Calu3 (cell line): ENCODE results near the gene HIC1. TPM values are rescaled to one million over a fixed set of nuclear protein-coding genes. Genes with fewer than 3 reads are reported as not detected.

Source experiments
- BruUV-seq: library from RNA; stranded (reverse); fragments of 400-500 nt; replicated peaks from 2 replicates; lab custom pipeline; 2021; lab: Mats Ljungman, UMichigan
- CTCF ChIA-PET: fragments of 300-600 bp; sonication (Branson Sonifier 250); formaldehyde crosslinking; loops from one replicate; lab custom pipeline; 2022; ENCODE audit warnings: antibody characterized with exemption; lab: Charles Lee
- DNase-seq: peaks from one replicate; pipeline ENCODE4 v3.0.0; 2022
- H3K27ac Mint-ChIP-seq: one replicate; pipeline ENCODE4 v1.8.0; 2022; ENCODE audit warnings: mixed read lengths; ENCODE audit not compliant: unreplicated experiment
- H3K27me3 Mint-ChIP-seq: one replicate; pipeline ENCODE4 v1.8.0; 2022; ENCODE audit warnings: mixed read lengths; ENCODE audit not compliant: unreplicated experiment
- H3K36me3 Mint-ChIP-seq: one replicate; pipeline ENCODE4 v1.8.0; 2022; ENCODE audit warnings: mild to moderate bottlenecking, moderate library complexity, mixed read lengths; ENCODE audit not compliant: insufficient read depth, unreplicated experiment
- H3K4me1 Mint-ChIP-seq: one replicate; pipeline ENCODE4 v1.8.0; 2022; ENCODE audit warnings: mild to moderate bottlenecking, low read depth, mixed read lengths; ENCODE audit not compliant: unreplicated experiment
- H3K4me3 Mint-ChIP-seq: one replicate; pipeline ENCODE4 v1.8.0; 2022; ENCODE audit warnings: mild to moderate bottlenecking, low read depth, moderate library complexity, mixed read lengths; ENCODE audit not compliant: unreplicated experiment
- H3K9me3 Mint-ChIP-seq: one replicate; pipeline ENCODE4 v1.8.0; 2022; ENCODE audit warnings: low read depth, mixed read lengths; ENCODE audit not compliant: unreplicated experiment
- intact Hi-C: fragments of 100-400 bp; cut with micrococcal nuclease; formaldehyde crosslinking; loops from one replicate; pipeline ENCODE4 v1.10.0; 2022; ENCODE audit not compliant: unreplicated experiment
- total RNA-seq: library from RNA; stranded (reverse); gene quantifications from 2 replicates; pipeline ENCODE4 v1.2.3, GENCODE V29; 2022
- TF ChIP-seq, protein P1 (sequence below): fragments of 200-600 bp; IDR thresholded peaks from one replicate; pipeline ENCODE4 v1.8.0; 2022; ENCODE audit warnings: antibody characterized with exemption; ENCODE audit not compliant: unreplicated experiment

HIC1 gene
- total RNA-seq, 1 experiment from 2014 or later = 1.2 TPM

- CTCF ChIA-PET = no interaction called here
- DNase-seq = no peak
- H3K4me3 Mint-ChIP-seq = no peak overlapping the region
- intact Hi-C loops = no loop called here
- no peaks in the 10 kb centered on the region for H3K27me3 Mint-ChIP-seq
- no peak overlapping the region for H3K27ac Mint-ChIP-seq
- no peaks in the 10 kb centered on the region for H3K4me1 Mint-ChIP-seq
- no TSS peak for BruUV-seq
- H3K9me3 Mint-ChIP-seq = no peaks in the 10 kb centered on the region
- peaks cover 5% of the 10 kb centered on the region for H3K36me3 Mint-ChIP-seq
- TF ChIP-seq, protein P1, sequence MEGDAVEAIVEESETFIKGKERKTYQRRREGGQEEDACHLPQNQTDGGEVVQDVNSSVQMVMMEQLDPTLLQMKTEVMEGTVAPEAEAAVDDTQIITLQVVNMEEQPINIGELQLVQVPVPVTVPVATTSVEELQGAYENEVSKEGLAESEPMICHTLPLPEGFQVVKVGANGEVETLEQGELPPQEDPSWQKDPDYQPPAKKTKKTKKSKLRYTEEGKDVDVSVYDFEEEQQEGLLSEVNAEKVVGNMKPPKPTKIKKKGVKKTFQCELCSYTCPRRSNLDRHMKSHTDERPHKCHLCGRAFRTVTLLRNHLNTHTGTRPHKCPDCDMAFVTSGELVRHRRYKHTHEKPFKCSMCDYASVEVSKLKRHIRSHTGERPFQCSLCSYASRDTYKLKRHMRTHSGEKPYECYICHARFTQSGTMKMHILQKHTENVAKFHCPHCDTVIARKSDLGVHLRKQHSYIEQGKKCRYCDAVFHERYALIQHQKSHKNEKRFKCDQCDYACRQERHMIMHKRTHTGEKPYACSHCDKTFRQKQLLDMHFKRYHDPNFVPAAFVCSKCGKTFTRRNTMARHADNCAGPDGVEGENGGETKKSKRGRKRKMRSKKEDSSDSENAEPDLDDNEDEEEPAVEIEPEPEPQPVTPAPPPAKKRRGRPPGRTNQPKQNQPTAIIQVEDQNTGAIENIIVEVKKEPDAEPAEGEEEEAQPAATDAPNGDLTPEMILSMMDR = no peak
These were observed 12.2 kb downstream of the HIC1 start for GRCh38 chr17:2067048-2067561.

- no peaks in the 10 kb centered on the region for H3K4me1 Mint-ChIP-seq
- no peaks in the 10 kb centered on the region for H3K9me3 Mint-ChIP-seq
- TF ChIP-seq, protein P1 = no peak
- H3K27me3 Mint-ChIP-seq = no peaks in the 10 kb centered on the region
- no peak for DNase-seq
- no peak overlapping the region for H3K4me3 Mint-ChIP-seq
- no peak overlapping the region for H3K27ac Mint-ChIP-seq
- CTCF ChIA-PET = interaction anchor here (0.9 kb wide), 1 partner anchor 9 kb away, joined by 3 read pairs; no protein-coding TSS in a partner anchor
- H3K36me3 Mint-ChIP-seq = peaks cover 9% of the 10 kb centered on the region
- intact Hi-C loops = no loop called here
- no TSS peak for BruUV-seq
These were observed 12.7 kb downstream of the HIC1 start for GRCh38 chr17:2067608-2068024.

DNA sequence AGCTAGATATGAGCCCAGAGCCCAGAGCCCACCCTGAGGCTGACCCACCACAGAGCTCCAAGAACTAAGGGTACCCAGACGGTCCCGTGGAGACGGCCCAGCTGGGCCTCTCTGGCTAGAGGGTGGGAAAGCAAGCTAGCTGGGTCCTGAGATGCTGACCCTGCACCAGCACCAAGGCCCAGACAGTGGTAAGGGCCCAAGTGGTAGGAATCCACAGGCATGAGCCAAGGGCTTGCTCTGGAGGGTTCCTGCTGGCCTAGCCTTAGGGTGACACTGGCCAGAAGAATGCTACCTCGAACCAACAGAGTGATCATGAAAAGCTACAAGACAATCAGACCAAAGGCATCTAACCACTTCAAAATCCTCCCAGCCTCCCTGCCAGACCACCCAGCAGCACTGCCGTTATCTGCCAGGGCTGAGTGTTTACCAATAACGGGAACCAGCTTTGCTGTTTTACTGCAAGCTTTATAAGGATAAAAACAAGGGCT, 13.2 kb downstream of the HIC1 start:
- TF ChIP-seq, protein P1 = no peak
- DNase-seq = no peak
- BruUV-seq = no TSS peak
- Mint-ChIP-seq H3K27ac (no peak overlapping the region), H3K9me3 (no peaks in the 10 kb centered on the region), H3K4me3 (no peak overlapping the region), H3K27me3 (no peaks in the 10 kb centered on the region), H3K36me3 (peaks cover 9% of the 10 kb centered on the region), H3K4me1 (no peaks in the 10 kb centered on the region)
- CTCF ChIA-PET = interaction anchor here (0.9 kb wide), 1 partner anchor 9 kb away, joined by 3 read pairs; no protein-coding TSS in a partner anchor
- intact Hi-C loops = no loop called here

- Mint-ChIP-seq H3K36me3 (peaks cover 9% of the 10 kb centered on the region), H3K9me3 (no peaks in the 10 kb centered on the region), H3K4me1 (no peaks in the 10 kb centered on the region), H3K27me3 (no peaks in the 10 kb centered on the region), H3K4me3 (no peak overlapping the region), H3K27ac (no peak overlapping the region)
- BruUV-seq = no TSS peak
- intact Hi-C loops = no loop called here
- TF ChIP-seq, protein P1 = no peak
- no peak for DNase-seq
- CTCF ChIA-PET = interaction anchor here (0.9 kb wide), 1 partner anchor 10 kb away, joined by 3 read pairs; no protein-coding TSS in a partner anchor
These were observed 13.7 kb downstream of the HIC1 start for GRCh38 chr17:2068519-2069051.
